ENCODE data around the gene DSTYK. TPM values are rescaled to one million over a fixed set of nuclear protein-coding genes. Genes with fewer than 3 reads are reported as not detected.
A peak's percentile ranks its signal among the peaks of the same experiment; 100 is the strongest.

DSTYK gene
- total RNA-seq, 4 donors from 2014 or later = 15.3 to 21.3 (median 17.7) TPM

DNA sequence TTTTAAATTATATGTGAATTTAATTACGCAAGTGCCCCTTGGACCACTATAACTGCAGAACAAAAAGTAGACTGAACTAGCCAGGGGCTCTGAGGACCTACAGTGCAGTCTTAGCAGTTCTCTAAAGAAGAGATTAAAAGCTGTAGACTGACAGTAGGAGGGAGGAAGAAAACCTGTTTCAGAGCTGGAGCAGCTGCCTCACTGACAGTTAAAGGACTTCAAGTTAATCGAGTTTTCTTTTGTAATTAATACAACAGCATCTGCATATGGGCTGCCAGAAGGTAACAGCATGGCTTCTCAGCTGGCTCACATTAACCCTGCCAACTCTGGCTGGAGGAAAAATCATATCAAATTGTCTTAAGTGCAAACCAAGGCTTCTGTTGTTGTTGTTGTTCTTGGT is 19.9 kb downstream of the DSTYK start:
- intact Hi-C loops (cut with DNase I; ENCODE audit: low total_unique reads) = no loop called here
- 44 to 52% methylated on average over 2 of the region's 2 CpGs for WGBS, 2 donors
- no peak for DNase-seq (ENCODE audit: low spot score in 2 of 2)
- no peak for TF ChIP-seq CTCF (IDR thresholded peaks at IDR 0.05)
- H3K4me3 ChIP-seq (ENCODE audit: low read depth, poor library complexity, severe bottlenecking) = no peak overlapping the region

GRCh38 chr1:205190845-205191577 is 20.5 kb downstream of the DSTYK start:
- intact Hi-C loops (cut with DNase I; ENCODE audit: low total_unique reads) = no loop called here
- 39 to 42% methylated on average over 9 of the region's 9 CpGs for WGBS, 2 donors
- no peak for DNase-seq (ENCODE audit: low spot score in 2 of 2)
- TF ChIP-seq CTCF (IDR thresholded peaks at IDR 0.05) (no peak), POLR2A (IDR thresholded peaks at IDR 0.05) (no peak)
- no peak overlapping the region for H3K4me3 ChIP-seq (ENCODE audit: low read depth, poor library complexity, severe bottlenecking)

GRCh38 chr1:205189131-205189530 is 22.4 kb downstream of the DSTYK start:
- no peak for TF ChIP-seq POLR2A (IDR thresholded peaks at IDR 0.05)
- no peak for TF ChIP-seq CTCF (IDR thresholded peaks at IDR 0.05)
- DNase-seq (ENCODE audit: low spot score in 2 of 2) = no peak
- no peak overlapping the region for H3K4me3 ChIP-seq (ENCODE audit: low read depth, poor library complexity, severe bottlenecking)
- intact Hi-C loops (cut with DNase I; ENCODE audit: low total_unique reads) = no loop called here
- 59 to 71% methylated on average over 2 of the region's 2 CpGs for WGBS, 2 donors

DNA sequence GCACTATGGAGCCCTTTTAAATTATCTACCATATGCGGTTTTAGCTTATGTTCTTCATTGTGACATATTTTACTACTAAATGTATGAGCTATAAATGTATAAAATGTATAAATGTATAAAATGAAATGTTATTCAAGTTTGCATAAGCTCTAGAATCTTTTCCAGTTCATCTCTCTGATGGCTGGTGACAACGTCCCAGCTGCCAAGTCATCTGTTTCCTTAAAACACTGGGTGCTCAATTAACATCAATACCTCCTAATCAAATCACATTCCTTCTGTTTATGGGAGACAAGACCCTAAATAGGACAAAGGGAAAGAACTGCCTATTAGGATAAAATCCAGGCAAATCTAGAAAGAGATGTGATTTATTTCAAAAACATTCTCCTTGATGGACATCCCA is 22.9 kb downstream of the DSTYK start:
- intact Hi-C loops (cut with DNase I; ENCODE audit: low total_unique reads) = no loop called here
- 54 to 79% methylated on average over 2 of the region's 2 CpGs for WGBS, 2 donors
- TF ChIP-seq CTCF (IDR thresholded peaks at IDR 0.05) = no peak
- TF ChIP-seq POLR2A (IDR thresholded peaks at IDR 0.05) = no peak
- DNase-seq (ENCODE audit: low spot score in 2 of 2) = no peak
- no peak overlapping the region for H3K4me3 ChIP-seq (ENCODE audit: low read depth, poor library complexity, severe bottlenecking)

- DNase-seq (ENCODE audit: low spot score in 2 of 2) = no peak
- WGBS, 2 donors = 72 to 80% methylated on average over 2 of the region's 2 CpGs
- TF ChIP-seq POLR2A (IDR thresholded peaks at IDR 0.05) = no peak
- TF ChIP-seq CTCF (IDR thresholded peaks at IDR 0.05) = no peak
- no peak overlapping the region for H3K4me3 ChIP-seq (ENCODE audit: low read depth, poor library complexity, severe bottlenecking)
- intact Hi-C loops (cut with DNase I; ENCODE audit: low total_unique reads) = no loop called here
Observed at GRCh38 chr1:205188098-205188497, 23.4 kb downstream of the DSTYK start.

DNA sequence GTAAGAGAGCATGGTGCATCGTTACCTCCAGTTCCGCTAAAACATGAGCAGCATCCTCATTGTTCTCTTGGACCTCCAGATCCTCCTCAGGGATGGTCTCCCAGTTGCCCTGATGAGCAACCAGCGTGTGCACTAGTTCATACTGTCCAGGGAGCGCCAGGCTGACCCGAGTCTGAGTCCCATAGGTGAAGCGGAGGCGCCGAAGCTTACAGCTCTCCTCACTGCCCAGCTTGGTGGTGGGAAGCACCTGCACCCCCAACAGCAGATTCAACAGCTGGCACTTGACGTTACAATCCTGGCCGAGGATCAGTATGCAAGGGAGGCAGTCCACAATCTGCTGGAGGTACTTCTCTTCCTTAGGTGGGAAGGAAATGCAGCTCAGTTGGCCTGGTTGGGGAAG is 24.1 kb downstream of the DSTYK start:
- intact Hi-C loops (cut with DNase I; ENCODE audit: low total_unique reads) = no loop called here
- DNase-seq (ENCODE audit: low spot score in 2 of 2) = peak in 1 of 2 donors; percentile 54
- 94 to 95% methylated on average over 7 to 10 of the region's 10 CpGs for WGBS, 2 donors
- no peak overlapping the region for H3K4me3 ChIP-seq (ENCODE audit: low read depth, poor library complexity, severe bottlenecking)
- TF ChIP-seq CTCF (IDR thresholded peaks at IDR 0.05) (no peak), POLR2A (IDR thresholded peaks at IDR 0.05) (no peak)
